ENCODE data around the gene MXD3. TPM values are rescaled to one million over a fixed set of nuclear protein-coding genes. Genes with fewer than 3 reads are reported as not detected.
"Not testable (repeated sequence)": the region's sequence is repeated elsewhere in the genome, so short reads cannot be mapped to it uniquely, and the experiment has no call there.

Gene MXD3
- total RNA-seq, 5 donors from 2014 or later (not counting 1 experiment from before 2014, with no cell fraction given), result 9.3 to 15.2 (median 12.4) TPM

DNA sequence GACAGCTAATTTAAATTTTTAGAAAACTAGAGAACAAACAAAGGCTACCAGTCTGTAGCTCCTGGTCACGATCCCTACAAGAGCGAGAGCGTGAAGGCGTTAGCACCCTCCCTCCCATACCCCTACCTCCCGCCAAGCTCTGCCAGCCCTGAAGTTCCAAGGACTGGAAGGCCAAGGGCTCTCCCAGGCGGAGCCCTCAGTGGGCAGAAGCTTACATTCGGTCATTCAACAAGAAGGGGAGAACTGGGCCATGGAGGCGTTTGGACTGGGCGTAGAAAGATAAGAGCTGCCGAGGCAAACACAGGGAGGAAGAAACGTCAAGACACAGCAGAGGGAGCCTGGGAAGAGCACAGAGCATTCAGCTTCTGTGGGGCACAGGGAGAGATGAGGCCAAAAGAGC is 3.0 kb downstream of the MXD3 start:
- Histone ChIP-seq H3K27me3 (replicated peaks in 1 of 2; ENCODE audit: control insufficient read depth in 2 of 2, extremely low read depth in 1 of 2, insufficient read depth in 2 of 2, low read length in 1 of 2) (peaks cover 0 to 14% of the 10 kb centered on the region in 2 experiments), H3K36me3 (ENCODE audit: control insufficient read depth in 2 of 2, extremely low read depth in 1 of 2, insufficient read depth in 1 of 2, low read length in 1 of 2) (peaks cover 0 to 16% of the 10 kb centered on the region in 2 donors), H3K9me3 (no peaks in the 10 kb centered on the region), H3K4me1 (ENCODE audit: control insufficient read depth in 1 of 2, extremely low read depth in 1 of 2, insufficient read depth in 2 of 2, low read length in 2 of 2) (peaks cover 16 to 83% of the 10 kb centered on the region in 2 experiments), H3K4me3 (ENCODE audit: control insufficient read depth in 1 of 2, extremely low read depth in 1 of 2, low read length in 1 of 2) (no peak overlapping the region), H3K27ac (ENCODE audit: low read length) (no peak overlapping the region)
- ChIA-PET POLR2A (interaction anchor here in 1 of 2 donors (0.6 kb wide), 1 partner anchor 266 kb away, joined by 4 read pairs; no protein-coding TSS in a partner anchor), CTCF (interaction anchor here (0.5 to 1.9 kb wide), 8 partner anchors 13 to 824 kb away, joined by 3 to 8 read pairs (median 6); partner anchors contain the start of gene PDLIM7 (in 1 of the 2))
- Mint-ChIP-seq H3K4me3 (no peak overlapping the region), H3K27me3 (peaks cover 0 to 4% of the 10 kb centered on the region in 2 donors), H3K9me3 (no peaks in the 10 kb centered on the region), H3K36me3 (peaks cover 15% of the 10 kb centered on the region), H3K27ac (peak overlapping the region; percentile 34 to 66), H3K4me1 (peaks cover 35 to 72% (median 55%) of the 10 kb centered on the region in 3 donors)
- no peak for DNase-seq
- 92% methylated on average over 9 of the region's 11 CpGs for WGBS (ENCODE audit: insufficient coverage)
- no peak for ATAC-seq (replicated peaks in 1 of 4)

DNA sequence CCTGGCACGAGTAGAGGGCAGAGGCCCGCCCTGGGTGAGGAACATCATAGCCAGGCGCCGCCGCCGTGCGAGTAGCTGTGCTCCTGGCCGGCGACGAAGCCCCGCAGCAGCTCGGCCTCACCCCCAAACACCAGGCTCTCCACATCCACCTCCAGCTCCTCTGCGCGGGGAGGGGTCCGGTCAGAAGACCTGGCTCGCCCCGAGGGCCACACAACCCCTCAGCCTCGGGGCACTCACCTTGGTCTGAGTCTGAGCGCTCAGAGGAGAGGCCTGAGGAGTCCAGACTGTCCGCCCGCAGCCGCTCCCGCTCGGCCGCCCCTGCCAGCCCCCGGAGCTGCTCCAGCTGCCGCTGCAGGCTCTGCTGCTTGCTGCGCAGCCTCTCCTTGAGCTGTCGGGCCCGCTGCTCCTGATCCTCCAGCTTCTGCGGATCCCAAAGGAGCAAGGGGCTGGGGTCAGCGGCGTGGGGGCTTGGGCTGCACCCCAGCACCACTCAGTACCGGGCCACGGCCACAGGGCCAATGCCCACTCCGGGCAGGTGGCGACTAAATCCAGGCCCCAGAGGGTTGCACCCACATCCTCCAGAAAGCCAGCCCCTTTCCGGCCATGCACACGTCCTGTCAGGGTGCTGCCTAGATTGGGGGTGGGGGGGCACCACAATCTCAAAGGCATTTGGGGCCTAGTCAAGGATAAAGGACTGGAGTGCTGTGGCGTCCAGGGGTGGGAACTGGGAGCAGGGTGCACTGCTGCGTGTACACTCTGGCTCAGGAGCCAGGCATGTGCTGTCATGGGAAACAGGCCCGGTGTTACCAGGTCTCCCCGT is 3.9 kb downstream of the MXD3 start:
- H3K4me1 ChIP-seq (ENCODE audit: control insufficient read depth in 1 of 2, extremely low read depth in 1 of 2, insufficient read depth in 2 of 2, low read length in 2 of 2), result peaks cover 14 to 85% of the 10 kb centered on the region in 2 experiments
- H3K36me3 Mint-ChIP-seq, result peaks cover 15% of the 10 kb centered on the region
- H3K27ac ChIP-seq (ENCODE audit: low read length), result no peak overlapping the region
- DNase-seq (no peak), ATAC-seq (replicated peaks in 1 of 4) (no peak)
- H3K27me3 ChIP-seq (replicated peaks in 1 of 2; ENCODE audit: control insufficient read depth in 2 of 2, extremely low read depth in 1 of 2, insufficient read depth in 2 of 2, low read length in 1 of 2), result peaks cover 0 to 14% of the 10 kb centered on the region in 2 experiments
- no peaks in the 10 kb centered on the region for H3K9me3 ChIP-seq
- peaks cover 0 to 16% of the 10 kb centered on the region in 2 donors for H3K36me3 ChIP-seq (ENCODE audit: control insufficient read depth in 2 of 2, extremely low read depth in 1 of 2, insufficient read depth in 1 of 2, low read length in 1 of 2)
- no peak overlapping the region for H3K27ac Mint-ChIP-seq
- H3K27me3 Mint-ChIP-seq, result peaks cover 0 to 4% of the 10 kb centered on the region in 2 donors
- H3K9me3 Mint-ChIP-seq, result no peaks in the 10 kb centered on the region
- no peak overlapping the region for H3K4me3 Mint-ChIP-seq
- 89% methylated on average over 39 of the region's 43 CpGs for WGBS (ENCODE audit: insufficient coverage)
- no peak overlapping the region for H3K4me3 ChIP-seq (ENCODE audit: control insufficient read depth in 1 of 2, extremely low read depth in 1 of 2, low read length in 1 of 2)
- peaks cover 40 to 71% (median 52%) of the 10 kb centered on the region in 3 donors for H3K4me1 Mint-ChIP-seq
- ChIA-PET POLR2A (no interaction called here), CTCF (interaction anchor here in 1 of 2 donors (0.5 to 0.6 kb wide), 2 partner anchors 216 to 825 kb away, joined by 4 to 7 read pairs; no protein-coding TSS in a partner anchor)

DNA sequence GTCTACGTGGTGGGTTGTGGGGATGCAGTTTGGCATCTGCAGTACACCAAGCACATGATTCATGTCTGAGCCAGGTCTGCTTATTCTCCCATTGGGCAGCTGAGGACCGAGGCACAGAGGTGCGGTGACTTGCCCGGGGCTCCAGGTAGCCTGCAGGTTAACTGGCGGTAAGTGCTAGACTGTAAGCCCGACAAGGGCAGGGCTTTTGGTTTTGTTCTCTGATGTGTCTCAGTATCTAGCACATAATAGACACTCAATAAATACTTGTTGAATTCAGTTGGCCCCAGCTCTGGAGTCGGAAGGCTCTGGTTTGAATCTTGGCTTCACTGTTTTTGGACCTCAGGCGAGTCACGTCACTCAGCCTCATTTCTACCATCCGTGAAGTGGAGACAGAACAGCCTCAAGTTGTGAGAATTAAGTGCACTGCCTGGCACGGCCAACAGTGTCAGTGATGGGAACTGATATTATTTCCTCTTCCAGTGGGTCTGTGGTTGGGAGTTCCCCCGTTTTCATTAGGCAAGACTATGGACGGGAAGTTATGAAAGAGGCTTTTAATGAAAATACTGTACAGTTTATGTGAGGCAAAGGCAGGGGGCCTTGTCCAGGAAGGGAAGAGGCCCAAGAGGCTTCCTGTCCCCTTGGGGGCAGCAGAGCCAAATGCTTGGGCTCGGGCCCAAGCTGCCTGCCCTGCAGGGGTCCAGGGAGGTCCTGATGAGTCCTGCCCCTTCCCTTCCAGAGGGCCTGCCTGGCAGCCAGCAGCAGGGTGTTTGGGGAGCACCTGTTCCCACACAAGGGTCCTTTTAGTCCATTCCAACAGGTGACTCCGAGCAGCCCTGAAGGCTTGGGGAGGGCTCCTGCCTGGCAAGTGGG is 4.8 kb downstream of the MXD3 start:
- peaks cover 15% of the 10 kb centered on the region for H3K36me3 Mint-ChIP-seq

DNA sequence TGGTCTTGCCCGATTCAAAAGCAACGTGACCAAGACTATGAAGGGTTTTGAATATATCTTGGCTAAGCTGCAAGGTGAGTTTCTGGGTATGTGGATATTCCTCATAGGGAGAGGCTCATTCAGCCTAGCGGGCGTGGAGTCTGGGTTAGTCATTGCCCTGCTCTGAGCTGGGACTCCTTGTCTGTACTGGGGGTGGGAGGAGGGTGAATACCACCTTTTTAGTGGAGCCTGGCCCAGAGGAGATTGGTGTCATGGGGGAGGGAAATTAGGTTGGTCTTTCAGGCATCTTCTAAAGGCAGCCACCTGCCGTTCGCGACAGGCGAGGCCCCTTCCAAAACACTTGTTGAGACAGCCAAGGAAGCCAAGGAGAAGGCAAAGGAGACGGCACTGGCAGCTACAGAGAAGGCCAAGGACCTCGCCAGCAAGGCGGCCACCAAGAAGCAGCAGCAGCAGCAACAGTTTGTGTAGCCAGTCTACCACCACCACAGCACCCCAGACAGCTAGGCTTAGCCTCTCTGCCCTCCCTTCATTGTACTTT is 5.5 kb downstream of the MXD3 start:
- H3K27ac ChIP-seq (ENCODE audit: low read length); H3K4me3 ChIP-seq (ENCODE audit: control insufficient read depth in 1 of 2, extremely low read depth in 1 of 2, low read length in 1 of 2); ATAC-seq (replicated peaks in 1 of 4); DNase-seq; H3K27me3 Mint-ChIP-seq; CTCF ChIA-PET; POLR2A ChIA-PET; H3K9me3 ChIP-seq; H3K9me3 Mint-ChIP-seq: not testable (repeated sequence)
- H3K4me1 Mint-ChIP-seq, result peaks cover 54 to 76% (median 59%) of the 10 kb centered on the region in 3 donors
- H3K4me1 ChIP-seq (ENCODE audit: control insufficient read depth in 1 of 2, extremely low read depth in 1 of 2, insufficient read depth in 2 of 2, low read length in 2 of 2), result peaks cover 13 to 85% of the 10 kb centered on the region in 2 experiments
- H3K36me3 ChIP-seq (ENCODE audit: control insufficient read depth in 2 of 2, extremely low read depth in 1 of 2, insufficient read depth in 1 of 2, low read length in 1 of 2), result peaks cover 0 to 16% of the 10 kb centered on the region in 2 donors
- peak overlapping the region; percentile 16 to 94 for H3K27ac Mint-ChIP-seq
- peak overlapping the region; percentile 21 to 94 (median 92) for H3K4me3 Mint-ChIP-seq
- peaks cover 0 to 10% of the 10 kb centered on the region in 2 experiments for H3K27me3 ChIP-seq (replicated peaks in 1 of 2; ENCODE audit: control insufficient read depth in 2 of 2, extremely low read depth in 1 of 2, insufficient read depth in 2 of 2, low read length in 1 of 2)
- H3K36me3 Mint-ChIP-seq, result peaks cover 15% of the 10 kb centered on the region
- WGBS (ENCODE audit: insufficient coverage), result 91% methylated on average over 7 of the region's 11 CpGs

More for the DNA sequence above, 4.8 kb downstream of the MXD3 start:
- POLR2A ChIA-PET, result no interaction called here
- ATAC-seq (replicated peaks in 1 of 4), result no peak
- Mint-ChIP-seq H3K9me3 (no peaks in the 10 kb centered on the region), H3K4me1 (peaks cover 47 to 73% (median 56%) of the 10 kb centered on the region in 3 donors), H3K27me3 (peaks cover 0 to 4% of the 10 kb centered on the region in 2 donors), H3K4me3 (no peak overlapping the region), H3K27ac (peak overlapping the region in 1 of 2 donors; percentile 66)
- Histone ChIP-seq H3K27me3 (replicated peaks in 1 of 2; ENCODE audit: control insufficient read depth in 2 of 2, extremely low read depth in 1 of 2, insufficient read depth in 2 of 2, low read length in 1 of 2) (peaks cover 0 to 14% of the 10 kb centered on the region in 2 experiments), H3K27ac (ENCODE audit: low read length) (no peak overlapping the region), H3K4me3 (ENCODE audit: control insufficient read depth in 1 of 2, extremely low read depth in 1 of 2, low read length in 1 of 2) (no peak overlapping the region), H3K36me3 (ENCODE audit: control insufficient read depth in 2 of 2, extremely low read depth in 1 of 2, insufficient read depth in 1 of 2, low read length in 1 of 2) (peaks cover 0 to 16% of the 10 kb centered on the region in 2 donors), H3K9me3 (no peaks in the 10 kb centered on the region), H3K4me1 (ENCODE audit: control insufficient read depth in 1 of 2, extremely low read depth in 1 of 2, insufficient read depth in 2 of 2, low read length in 2 of 2) (peaks cover 18 to 85% of the 10 kb centered on the region in 2 experiments)
- peak in 1 of 35 experiments; percentile 37 for DNase-seq
- 83% methylated on average over 5 of the region's 15 CpGs for WGBS (ENCODE audit: insufficient coverage)
- CTCF ChIA-PET, result no interaction called here

DNA sequence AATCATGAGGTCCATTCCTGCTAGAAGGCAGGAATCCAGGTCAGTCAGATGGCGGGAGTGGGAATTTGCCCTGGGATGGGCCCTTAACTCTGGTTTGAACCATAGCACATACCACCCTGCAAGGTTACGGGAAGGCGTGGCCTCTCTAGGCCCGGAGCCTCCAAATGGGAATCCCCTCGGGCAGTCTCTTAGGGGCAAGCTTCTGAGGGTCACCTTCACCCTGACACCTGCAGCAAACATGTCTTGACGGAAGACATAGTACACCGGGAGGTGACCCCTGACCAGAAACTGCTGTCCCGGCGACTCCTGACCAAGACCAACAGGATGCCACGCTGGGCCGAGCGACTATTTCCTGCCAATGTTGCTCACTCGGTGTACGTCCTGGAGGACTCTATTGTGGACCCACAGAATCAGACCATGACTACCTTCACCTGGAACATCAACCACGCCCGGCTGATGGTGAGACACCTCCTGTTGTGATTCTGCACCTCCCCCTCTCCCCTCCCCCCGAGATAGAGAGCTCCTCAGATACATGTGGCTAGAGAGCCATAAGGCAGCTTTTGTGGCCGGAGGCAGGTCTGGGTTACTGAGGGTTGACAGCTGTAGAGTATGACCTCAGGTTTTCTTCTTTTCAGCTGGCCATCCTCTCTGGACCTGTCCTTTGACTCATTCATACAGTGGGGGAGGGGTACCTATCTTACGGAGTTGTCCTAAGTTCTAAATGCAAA is 7.1 kb downstream of the MXD3 start:
- H3K4me3 ChIP-seq (ENCODE audit: control insufficient read depth in 1 of 2, extremely low read depth in 1 of 2, low read length in 1 of 2), result peak overlapping the region; percentile 70 to 81
- peak in 1 of 35 experiments; percentile 45 for DNase-seq
- WGBS (ENCODE audit: insufficient coverage), result 53% methylated on average over 3 of the region's 19 CpGs

More for the DNA sequence above, 7.1 kb downstream of the MXD3 start:
- Mint-ChIP-seq H3K36me3 (peaks cover 15% of the 10 kb centered on the region), H3K4me3 (peak overlapping the region; percentile 91 to 94 (median 92)), H3K27me3 (no peaks in the 10 kb centered on the region), H3K4me1 (peaks cover 57 to 79% (median 62%) of the 10 kb centered on the region in 3 donors), H3K9me3 (no peaks in the 10 kb centered on the region), H3K27ac (peak overlapping the region; percentile 87 to 94)
- no peak for ATAC-seq (replicated peaks in 1 of 4)
- Histone ChIP-seq H3K27me3 (replicated peaks in 1 of 2; ENCODE audit: control insufficient read depth in 2 of 2, extremely low read depth in 1 of 2, insufficient read depth in 2 of 2, low read length in 1 of 2) (no peaks in the 10 kb centered on the region), H3K9me3 (no peaks in the 10 kb centered on the region), H3K27ac (ENCODE audit: low read length) (peak overlapping the region; percentile 34), H3K36me3 (ENCODE audit: control insufficient read depth in 2 of 2, extremely low read depth in 1 of 2, insufficient read depth in 1 of 2, low read length in 1 of 2) (peaks cover 0 to 16% of the 10 kb centered on the region in 2 donors), H3K4me1 (ENCODE audit: control insufficient read depth in 1 of 2, extremely low read depth in 1 of 2, insufficient read depth in 2 of 2, low read length in 2 of 2) (peaks cover 19 to 85% of the 10 kb centered on the region in 2 experiments)
- ChIA-PET CTCF (interaction anchor here in 1 of 2 donors (0.7 to 0.8 kb wide), 2 partner anchors 193 to 280 kb away, joined by 3 read pairs; partner anchors contain the start of gene PDLIM7), POLR2A (interaction anchor here in 1 of 2 donors (0.6 kb wide), 1 partner anchor 78 kb away, joined by 7 read pairs; no protein-coding TSS in a partner anchor)
